Chondrocyte (in vitro differentiated cells): ENCODE results near the gene PPM1H. TPM values are rescaled to one million over a fixed set of nuclear protein-coding genes. Genes with fewer than 3 reads are reported as not detected.

Experiments
- DNase-seq: peaks from one replicate; pipeline ENCODE4 v3.0.0; 2021; ENCODE audit warnings: mixed read lengths, low spot score
- H3K27ac Mint-ChIP-seq: one replicate; pipeline ENCODE4 v1.8.0; 2021; ENCODE audit warnings: mild to moderate bottlenecking, moderate library complexity, mixed read lengths; ENCODE audit not compliant: unreplicated experiment
- H3K27me3 Mint-ChIP-seq: 2 replicates; pipeline ENCODE4 v1.8.0; 2021; ENCODE audit warnings: low read depth, mixed read lengths
- H3K36me3 Mint-ChIP-seq: 2 replicates; pipeline ENCODE4 v1.8.0; 2021; ENCODE audit warnings: low read depth, mixed read lengths
- H3K4me1 Mint-ChIP-seq: 2 replicates; pipeline ENCODE4 v1.8.0; 2021; ENCODE audit warnings: low read depth, mild to moderate bottlenecking, mixed read lengths
- H3K4me3 Mint-ChIP-seq: one replicate; pipeline ENCODE4 v1.8.0; 2021; ENCODE audit warnings: mild to moderate bottlenecking, moderate library complexity, mixed read lengths; ENCODE audit not compliant: unreplicated experiment
- H3K9me3 Mint-ChIP-seq: 2 replicates; pipeline ENCODE4 v1.8.0; 2021; ENCODE audit warnings: low read depth, mixed read lengths
- total RNA-seq: library from RNA; stranded (reverse); gene quantifications from 3 replicates; pipeline ENCODE4 v1.2.1, GENCODE V29; 2021
- TF ChIP-seq, protein P1 (sequence below): fragments of 200-600 bp; sonication (generic); IDR thresholded peaks from 2 replicates; pipeline ENCODE4 v1.5.0; 2021; ENCODE audit warnings: antibody characterized with exemption, mild to moderate bottlenecking, moderate library complexity

Gene PPM1H
- total RNA-seq, 1 donor from 2014 or later, result 34.3 TPM

DNA sequence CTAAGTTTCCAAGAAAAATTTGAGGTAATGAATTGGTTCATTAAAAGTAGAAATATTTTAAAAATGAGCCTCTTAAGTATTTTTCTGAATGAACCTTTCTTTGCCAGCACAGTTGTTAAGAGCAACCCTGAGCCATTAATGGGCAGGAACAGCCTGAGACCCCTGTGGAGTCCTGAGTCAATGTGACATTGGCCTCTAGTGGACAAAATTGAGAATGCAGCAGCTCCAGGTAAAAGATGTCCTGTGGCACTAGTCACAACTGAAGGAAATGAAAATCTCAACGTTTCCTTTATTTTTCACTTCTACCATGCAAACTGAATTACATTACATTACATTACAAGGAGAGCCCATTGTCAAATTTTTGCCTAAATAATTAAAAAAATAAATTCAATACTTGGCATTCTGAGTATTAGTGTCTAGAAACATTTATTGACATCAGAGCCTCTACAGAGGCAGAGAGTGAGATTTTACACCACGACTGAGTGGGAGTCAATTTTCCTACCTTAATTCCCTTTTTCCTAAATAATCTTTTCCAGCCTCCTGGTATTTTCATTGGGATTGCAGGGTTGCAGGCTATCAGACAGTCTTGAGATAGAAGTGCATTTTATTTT is 135.7 kb downstream of the PPM1H start:
- Mint-ChIP-seq H3K9me3 (no peaks in the 10 kb centered on the region), H3K27me3 (no peaks in the 10 kb centered on the region)

GRCh38 chr12:62794218-62794583 is 140.7 kb downstream of the PPM1H start:
- TF ChIP-seq, protein P1, sequence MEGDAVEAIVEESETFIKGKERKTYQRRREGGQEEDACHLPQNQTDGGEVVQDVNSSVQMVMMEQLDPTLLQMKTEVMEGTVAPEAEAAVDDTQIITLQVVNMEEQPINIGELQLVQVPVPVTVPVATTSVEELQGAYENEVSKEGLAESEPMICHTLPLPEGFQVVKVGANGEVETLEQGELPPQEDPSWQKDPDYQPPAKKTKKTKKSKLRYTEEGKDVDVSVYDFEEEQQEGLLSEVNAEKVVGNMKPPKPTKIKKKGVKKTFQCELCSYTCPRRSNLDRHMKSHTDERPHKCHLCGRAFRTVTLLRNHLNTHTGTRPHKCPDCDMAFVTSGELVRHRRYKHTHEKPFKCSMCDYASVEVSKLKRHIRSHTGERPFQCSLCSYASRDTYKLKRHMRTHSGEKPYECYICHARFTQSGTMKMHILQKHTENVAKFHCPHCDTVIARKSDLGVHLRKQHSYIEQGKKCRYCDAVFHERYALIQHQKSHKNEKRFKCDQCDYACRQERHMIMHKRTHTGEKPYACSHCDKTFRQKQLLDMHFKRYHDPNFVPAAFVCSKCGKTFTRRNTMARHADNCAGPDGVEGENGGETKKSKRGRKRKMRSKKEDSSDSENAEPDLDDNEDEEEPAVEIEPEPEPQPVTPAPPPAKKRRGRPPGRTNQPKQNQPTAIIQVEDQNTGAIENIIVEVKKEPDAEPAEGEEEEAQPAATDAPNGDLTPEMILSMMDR, result peak; percentile 40
- no peaks in the 10 kb centered on the region for H3K9me3 Mint-ChIP-seq
- peaks cover 33% of the 10 kb centered on the region for H3K4me1 Mint-ChIP-seq
- no peaks in the 10 kb centered on the region for H3K27me3 Mint-ChIP-seq
- DNase-seq, result no peak
- H3K27ac Mint-ChIP-seq, result peak overlapping the region; percentile 64
- H3K4me3 Mint-ChIP-seq, result no peak overlapping the region
- peaks cover 4% of the 10 kb centered on the region for H3K36me3 Mint-ChIP-seq

More for the DNA sequence above, 135.7 kb downstream of the PPM1H start:
- H3K4me1 Mint-ChIP-seq, result peaks cover 11% of the 10 kb centered on the region
- no peak for DNase-seq
- no peak overlapping the region for H3K4me3 Mint-ChIP-seq
- H3K27ac Mint-ChIP-seq, result no peak overlapping the region
- TF ChIP-seq, protein P1, result peak; percentile 98
- H3K36me3 Mint-ChIP-seq, result no peaks in the 10 kb centered on the region

DNA sequence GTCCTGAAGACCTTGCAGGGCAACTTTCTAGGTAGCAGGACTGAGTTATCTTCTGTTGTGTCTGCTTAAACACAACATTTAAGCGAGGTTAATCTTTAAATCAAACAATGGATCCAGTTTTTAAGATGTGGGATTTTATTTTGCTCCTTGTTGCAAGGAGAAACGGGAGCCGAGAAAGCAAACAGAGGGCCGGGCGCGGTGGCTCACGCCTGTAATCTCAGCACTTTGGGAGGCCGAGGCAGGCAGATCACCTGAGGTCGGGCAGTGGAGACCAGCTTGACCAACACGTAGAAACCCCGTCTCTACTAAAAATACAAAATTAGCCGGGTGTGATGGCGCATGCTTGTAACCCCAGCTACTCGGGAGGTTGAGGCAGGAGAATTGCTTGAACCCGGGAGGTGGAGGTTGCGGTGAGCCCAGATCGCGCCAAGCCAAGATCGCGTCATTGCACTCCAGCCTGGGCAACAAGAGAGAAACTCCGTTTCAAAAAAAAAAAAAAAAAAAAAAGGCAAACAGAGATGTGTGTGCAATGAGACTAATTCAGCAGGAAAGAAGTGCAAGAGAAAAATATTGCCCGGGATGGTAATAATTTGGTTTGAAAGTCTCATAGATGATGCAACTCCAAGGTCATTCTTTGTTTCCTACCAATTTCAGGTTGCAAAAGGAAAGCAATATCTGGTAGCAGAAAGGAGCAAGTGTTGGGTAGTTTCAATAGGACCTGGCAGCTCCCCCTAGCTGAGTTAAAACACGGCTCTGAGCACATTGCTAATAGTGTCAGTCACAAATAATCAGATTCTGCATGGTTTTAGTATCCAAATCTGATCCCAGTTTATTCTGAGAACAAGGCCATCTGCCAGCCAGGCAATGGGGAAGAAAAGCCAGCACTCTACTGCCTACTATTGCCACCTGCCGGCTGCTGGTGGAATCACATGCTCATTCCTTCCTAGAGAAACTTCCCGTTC is 141.4 kb downstream of the PPM1H start:
- H3K4me3 Mint-ChIP-seq, result no peak overlapping the region

DNA sequence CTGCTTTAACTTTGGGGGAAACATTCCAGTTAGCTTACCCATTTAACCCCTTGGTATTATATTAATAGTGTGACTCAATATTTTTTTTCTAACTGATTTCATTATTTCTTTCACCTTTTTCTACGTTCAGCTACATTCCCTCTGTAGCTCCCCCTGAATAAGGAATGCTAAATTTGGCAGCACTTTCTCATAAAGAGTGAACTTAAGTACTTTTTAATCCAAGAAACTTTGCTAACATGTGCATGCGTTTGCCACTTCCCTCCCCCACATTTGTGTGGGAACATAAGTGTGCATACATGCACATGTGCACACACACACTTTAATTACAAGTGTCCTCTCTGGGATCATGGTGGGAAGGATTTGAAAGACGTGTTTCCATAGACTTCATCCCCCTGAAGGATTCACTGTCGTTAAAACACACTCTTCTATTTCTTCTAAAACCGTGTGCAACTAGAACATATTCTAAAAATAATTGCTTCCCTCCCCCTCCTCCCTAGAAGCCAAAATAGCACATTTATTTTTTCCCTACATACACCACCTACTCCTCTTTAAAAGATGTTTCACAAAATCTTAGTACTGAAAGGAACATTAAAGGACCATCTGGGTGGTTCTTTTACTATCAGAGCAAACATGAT is 142.6 kb downstream of the PPM1H start:
- peaks cover 6% of the 10 kb centered on the region for H3K36me3 Mint-ChIP-seq
- no peaks in the 10 kb centered on the region for H3K27me3 Mint-ChIP-seq
- H3K27ac Mint-ChIP-seq, result peak overlapping the region; percentile 72
- peaks cover 32% of the 10 kb centered on the region for H3K4me1 Mint-ChIP-seq
- TF ChIP-seq, protein P1, result no peak
- no peak for DNase-seq
- H3K4me3 Mint-ChIP-seq, result peak overlapping the region; percentile 38
- no peaks in the 10 kb centered on the region for H3K9me3 Mint-ChIP-seq

More for the DNA sequence above, 141.4 kb downstream of the PPM1H start:
- H3K27ac Mint-ChIP-seq, result peak overlapping the region; percentile 82
- no peaks in the 10 kb centered on the region for H3K27me3 Mint-ChIP-seq
- H3K4me1 Mint-ChIP-seq, result peaks cover 28% of the 10 kb centered on the region
- no peak for DNase-seq
- H3K9me3 Mint-ChIP-seq, result no peaks in the 10 kb centered on the region
- peaks cover 4% of the 10 kb centered on the region for H3K36me3 Mint-ChIP-seq
- TF ChIP-seq, protein P1, result peak; percentile 97

GRCh38 chr12:62789851-62790250 is 145.1 kb downstream of the PPM1H start:
- peaks cover 9% of the 10 kb centered on the region for H3K36me3 Mint-ChIP-seq
- no peaks in the 10 kb centered on the region for H3K9me3 Mint-ChIP-seq
- H3K4me3 Mint-ChIP-seq, result no peak overlapping the region
- H3K4me1 Mint-ChIP-seq, result peaks cover 54% of the 10 kb centered on the region
- no peak for DNase-seq
- TF ChIP-seq, protein P1, result no peak
- H3K27ac Mint-ChIP-seq, result no peak overlapping the region
- H3K27me3 Mint-ChIP-seq, result no peaks in the 10 kb centered on the region
